ENCODE data around the gene PMAIP1.
"Not testable (repeated sequence)": the region's sequence is repeated elsewhere in the genome, so short reads cannot be mapped to it uniquely, and the experiment has no call there.

Gene PMAIP1

DNA sequence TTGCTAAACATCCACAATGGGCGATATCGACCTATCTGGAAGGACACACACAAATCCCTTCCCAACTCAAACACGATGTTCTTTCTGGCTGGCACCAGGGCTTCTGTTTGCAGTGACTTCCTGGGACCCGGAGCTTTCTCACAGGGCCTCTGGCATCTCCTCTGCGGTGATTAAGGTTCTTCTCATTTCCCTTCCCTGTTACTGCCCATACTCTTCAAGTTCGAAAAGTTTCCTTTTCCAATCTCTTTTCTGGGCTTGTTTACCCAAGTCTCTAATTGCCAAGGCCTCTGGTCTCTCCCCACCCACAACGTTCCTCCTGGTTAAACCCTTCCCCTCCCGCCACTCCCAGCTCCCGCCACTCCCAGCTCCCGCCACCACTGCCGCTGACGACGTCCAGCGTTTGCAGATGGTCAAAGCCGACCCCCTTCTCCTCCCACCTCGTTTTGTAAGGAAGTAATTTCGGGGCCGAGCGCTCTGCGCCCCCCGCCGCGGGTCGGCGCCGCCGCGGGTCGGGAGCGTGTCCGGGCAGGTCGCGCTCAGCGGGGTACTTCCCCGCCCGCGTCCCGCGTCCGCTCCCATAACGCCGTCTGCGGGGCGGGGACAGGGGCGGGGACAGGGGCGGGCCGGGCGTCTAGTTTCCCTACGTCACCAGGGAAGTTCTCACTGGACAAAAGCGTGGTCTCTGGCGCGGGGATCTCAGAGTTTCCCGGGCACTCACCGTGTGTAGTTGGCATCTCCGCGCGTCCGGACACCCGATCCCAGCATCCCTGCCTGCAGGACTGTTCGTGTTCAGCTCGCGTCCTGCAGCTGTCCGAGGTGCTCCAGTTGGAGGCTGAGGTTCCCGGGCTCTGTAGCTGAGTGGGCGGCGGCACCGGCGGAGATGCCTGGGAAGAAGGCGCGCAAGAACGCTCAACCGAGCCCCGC lies at the start of gene PMAIP1:
PMAIP1 (plus strand) TSS at position 699 of the 924 bp plus-strand sequence; CDS start at position 881, 182 bp downstream.
- peak; percentile 90 for DNase-seq (ENCODE audit: low spot score)

GRCh38 chr18:59851784-59852399 lies 47.9 kb upstream of the PMAIP1 start:
- DNase-seq (ENCODE audit: low spot score): no peak

- no peak for DNase-seq (ENCODE audit: low spot score)
These were observed 47.2 kb upstream of the PMAIP1 start for GRCh38 chr18:59852548-59852947.

DNA sequence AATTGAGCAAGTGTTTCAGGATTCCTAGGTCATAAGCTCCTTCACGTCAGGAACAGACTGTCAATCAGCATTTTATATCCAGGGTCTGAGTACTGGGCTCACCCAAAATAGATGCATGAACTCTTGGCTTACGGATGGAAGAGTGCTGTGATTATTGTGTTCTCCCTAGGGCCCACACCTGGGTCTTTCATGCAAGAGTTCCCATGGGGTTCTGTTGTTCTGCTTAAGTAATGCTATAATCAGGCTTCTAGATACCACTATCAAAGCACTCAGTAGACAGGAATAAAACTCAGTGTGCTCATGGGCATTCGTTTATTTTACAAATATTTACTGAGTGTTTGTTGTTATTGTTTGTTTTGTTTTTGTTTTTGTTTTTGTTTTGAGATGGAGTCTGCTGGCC lies 46.4 kb upstream of the PMAIP1 start:
- DNase-seq (ENCODE audit: low spot score): peak; percentile 71

DNA sequence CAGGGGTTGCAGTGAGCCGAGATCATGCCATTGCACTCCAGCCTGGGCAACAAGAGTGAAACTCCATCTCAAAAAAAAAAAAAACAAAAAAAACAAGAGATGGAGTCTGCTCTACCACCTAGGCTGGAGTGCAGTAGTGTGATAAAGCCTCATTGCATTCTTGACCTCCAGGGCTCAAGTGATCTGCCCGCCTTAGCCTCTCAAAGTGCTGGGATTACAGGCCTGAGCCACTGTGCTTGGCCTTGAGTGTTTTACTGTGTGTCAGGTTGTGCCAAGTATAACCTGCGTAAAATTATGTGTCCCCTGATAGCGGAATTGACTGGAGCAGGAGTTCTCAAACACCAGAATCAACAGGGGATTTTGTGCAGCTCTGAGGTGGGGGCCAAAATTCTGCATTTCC lies 45.8 kb upstream of the PMAIP1 start:
- not testable (repeated sequence) for DNase-seq (ENCODE audit: low spot score)

- no peak for DNase-seq (ENCODE audit: low spot score)
These were observed 38.8 kb upstream of the PMAIP1 start for GRCh38 chr18:59861009-59861408.

- DNase-seq (ENCODE audit: low spot score): peak; percentile 54
These were observed 37.6 kb upstream of the PMAIP1 start for GRCh38 chr18:59861963-59862819.

GRCh38 chr18:59865241-59865986 lies 34.4 kb upstream of the PMAIP1 start:
- no peak for DNase-seq (ENCODE audit: low spot score)

DNA sequence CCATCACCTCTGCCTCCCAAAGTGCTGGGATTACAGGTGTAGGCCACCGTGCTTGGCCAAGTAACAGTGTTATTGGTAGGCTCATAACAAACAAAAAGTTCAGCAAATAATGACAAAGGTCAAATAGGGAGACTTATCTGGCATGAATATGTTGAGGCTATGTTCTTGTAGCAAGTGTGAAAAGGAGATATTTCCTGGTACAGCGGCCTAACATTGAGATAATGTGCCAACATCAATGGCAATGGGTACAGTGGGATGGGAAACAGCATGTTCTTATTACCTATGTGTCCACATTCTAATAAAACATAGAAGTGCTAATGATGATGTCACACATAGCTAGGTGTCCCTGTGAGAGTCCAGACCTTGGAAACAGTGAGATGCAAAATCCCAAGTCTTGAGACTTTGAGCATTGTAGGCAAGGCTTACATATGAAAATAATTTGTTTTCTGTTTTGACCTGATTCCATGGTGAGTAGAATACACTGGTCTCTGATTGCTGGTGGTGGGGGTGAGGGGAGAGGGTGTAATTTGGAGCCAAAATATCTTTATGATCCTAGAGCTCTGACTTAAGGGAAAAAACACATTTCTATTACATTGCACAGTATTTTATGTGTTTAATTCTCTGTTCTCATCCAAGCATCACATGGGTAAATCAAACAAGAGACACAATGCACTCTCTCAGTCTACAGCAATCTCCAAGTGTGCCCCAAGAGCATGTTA lies 33.1 kb upstream of the PMAIP1 start:
- no peak for DNase-seq (ENCODE audit: low spot score)

DNA sequence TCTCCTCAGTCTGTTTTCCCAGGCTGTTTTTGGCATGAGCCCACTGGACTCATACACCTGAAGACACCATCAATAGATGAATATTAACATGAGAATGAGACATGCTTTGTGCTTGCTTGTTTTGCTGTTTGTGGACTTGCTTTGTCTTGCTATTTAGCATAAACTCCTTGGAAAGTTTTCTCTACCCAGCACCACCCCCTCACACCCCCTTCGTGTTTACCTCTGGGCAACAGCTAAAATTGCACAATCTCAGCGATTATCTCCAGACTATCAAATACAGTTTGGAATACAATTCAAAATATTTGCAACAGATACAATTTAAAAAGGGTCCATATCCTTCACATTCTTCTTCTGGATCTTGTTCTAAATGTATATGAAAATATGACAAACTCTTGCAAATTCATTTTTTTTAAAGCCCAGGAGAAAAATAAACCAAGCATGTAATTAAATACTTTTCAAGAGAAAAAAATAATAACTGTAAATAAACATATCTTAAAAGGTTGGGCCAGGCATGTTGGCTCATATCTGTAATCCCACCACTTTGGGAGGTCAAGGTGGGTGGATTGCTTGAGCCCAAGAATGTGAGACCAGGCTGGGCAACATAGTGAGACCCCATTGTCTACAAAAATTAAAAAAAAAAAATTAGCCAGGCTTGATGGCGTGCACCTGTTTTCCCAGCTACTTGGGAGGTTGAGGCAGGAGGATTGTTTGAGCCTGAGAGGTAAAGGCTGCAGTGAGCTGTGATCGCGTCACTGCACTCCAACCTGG lies 32.3 kb upstream of the PMAIP1 start:
- no peak for DNase-seq (ENCODE audit: low spot score)

DNA sequence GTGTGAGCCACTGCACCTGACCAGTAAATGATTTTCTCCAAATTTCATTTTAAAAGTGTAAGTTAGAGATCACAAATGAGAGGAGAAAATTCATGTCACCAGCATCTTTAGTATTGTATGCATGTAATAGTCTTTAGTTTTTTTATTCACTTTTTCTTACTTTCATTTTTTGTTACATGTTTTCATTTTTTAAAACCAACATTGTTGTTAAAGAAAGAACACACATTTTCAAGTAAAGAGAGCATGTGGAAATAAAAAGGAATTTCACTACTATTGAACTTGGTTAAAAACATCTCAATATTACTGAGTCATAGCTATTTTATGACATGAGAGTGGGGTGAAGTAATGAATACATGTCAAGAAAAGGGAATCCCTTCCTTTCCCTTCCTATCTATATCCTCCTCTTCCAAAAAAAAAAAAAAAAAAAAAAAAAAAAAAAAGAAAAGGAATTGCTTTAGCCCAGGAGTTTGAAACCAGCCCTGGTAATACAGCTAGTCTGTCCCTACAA lies 29.1 kb upstream of the PMAIP1 start:
- DNase-seq (ENCODE audit: low spot score): no peak

GRCh38 chr18:59871711-59872362 lies 28.0 kb upstream of the PMAIP1 start:
- DNase-seq (ENCODE audit: low spot score): no peak

GRCh38 chr18:59873641-59874040 lies 26.2 kb upstream of the PMAIP1 start:
- no peak for DNase-seq (ENCODE audit: low spot score)

- no peak for DNase-seq (ENCODE audit: low spot score)
These were observed 25.6 kb upstream of the PMAIP1 start for GRCh38 chr18:59874166-59874565.

GRCh38 chr18:59876310-59876626 lies 23.5 kb upstream of the PMAIP1 start:
- no peak for DNase-seq (ENCODE audit: low spot score)

- DNase-seq (ENCODE audit: low spot score): no peak
These were observed 22.4 kb upstream of the PMAIP1 start for GRCh38 chr18:59877361-59877760.

DNA sequence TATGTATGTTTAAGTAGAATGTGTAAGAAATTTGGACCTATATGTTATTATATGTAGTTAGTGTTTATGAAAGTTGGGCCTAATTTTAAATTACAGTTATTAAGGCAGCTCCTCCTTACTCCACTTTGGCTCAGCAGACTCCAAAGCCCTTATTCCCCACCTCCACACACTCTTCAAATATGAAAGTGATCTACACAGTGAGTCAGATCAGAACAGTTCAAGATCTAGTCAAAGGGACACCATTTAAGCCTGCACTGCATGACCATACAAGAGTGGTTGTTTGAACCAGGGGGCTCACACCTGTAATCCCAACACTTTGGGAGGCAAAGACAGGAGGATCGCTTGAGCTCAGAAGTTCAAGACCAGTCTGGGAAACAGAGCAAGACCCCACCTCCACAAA lies 21.2 kb upstream of the PMAIP1 start:
- no peak for DNase-seq (ENCODE audit: low spot score)

GRCh38 chr18:59881728-59882656 lies 17.8 kb upstream of the PMAIP1 start:
- no peak for DNase-seq (ENCODE audit: low spot score)

DNA sequence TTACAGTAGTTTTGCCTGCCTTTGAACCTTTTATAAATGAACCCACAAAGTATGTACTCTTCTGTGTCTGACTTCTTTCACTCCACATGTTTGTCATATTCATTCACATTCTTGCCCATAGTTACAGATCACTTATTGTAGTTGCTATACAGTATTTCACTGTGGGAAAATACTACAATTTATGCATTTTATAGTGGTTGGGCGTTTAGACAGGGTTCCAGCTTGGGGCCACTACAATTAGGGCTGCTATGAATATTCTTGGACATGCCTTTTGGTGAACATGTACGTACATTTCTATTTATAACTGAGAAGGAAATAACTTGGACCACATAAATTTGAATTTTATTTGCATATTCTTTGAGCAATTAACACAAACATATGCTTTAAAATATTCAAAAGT lies 15.4 kb upstream of the PMAIP1 start:
- DNase-seq (ENCODE audit: low spot score): no peak
